ELF-1 (cell line): ENCODE data around the gene NDUFS5.
"Not testable (repeated sequence)": the region's sequence is repeated elsewhere in the genome, so short reads cannot be mapped to it uniquely, and the experiment has no call there.

Source experiments
- DNase-seq: peaks from one replicate; pipeline ENCODE4 v3.0.0-alpha.2; 2016; ENCODE audit warnings: low read depth, low spot score

The NDUFS5 gene

DNA sequence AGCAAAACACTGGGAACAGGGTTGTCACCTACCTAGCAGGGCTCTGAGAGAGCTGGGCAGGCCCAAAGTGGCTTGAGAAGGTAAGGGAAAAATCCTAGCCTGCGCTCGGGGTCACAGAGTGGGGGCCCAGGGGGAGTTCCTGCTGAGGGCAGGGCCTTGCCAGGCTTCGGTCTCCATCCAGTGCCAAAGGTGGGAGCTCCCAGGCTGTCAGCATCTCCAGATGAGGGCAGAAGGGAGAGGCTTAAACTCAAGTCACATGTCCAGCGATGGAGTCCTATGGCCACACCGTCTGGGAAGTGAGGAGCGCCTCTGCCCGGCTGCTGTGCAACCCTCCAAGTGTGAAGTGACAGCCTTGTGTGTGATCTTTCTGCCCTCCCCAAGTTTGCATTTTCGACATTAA, 11.2 kb upstream of the NDUFS5 start:
- not testable (repeated sequence) for DNase-seq

DNA sequence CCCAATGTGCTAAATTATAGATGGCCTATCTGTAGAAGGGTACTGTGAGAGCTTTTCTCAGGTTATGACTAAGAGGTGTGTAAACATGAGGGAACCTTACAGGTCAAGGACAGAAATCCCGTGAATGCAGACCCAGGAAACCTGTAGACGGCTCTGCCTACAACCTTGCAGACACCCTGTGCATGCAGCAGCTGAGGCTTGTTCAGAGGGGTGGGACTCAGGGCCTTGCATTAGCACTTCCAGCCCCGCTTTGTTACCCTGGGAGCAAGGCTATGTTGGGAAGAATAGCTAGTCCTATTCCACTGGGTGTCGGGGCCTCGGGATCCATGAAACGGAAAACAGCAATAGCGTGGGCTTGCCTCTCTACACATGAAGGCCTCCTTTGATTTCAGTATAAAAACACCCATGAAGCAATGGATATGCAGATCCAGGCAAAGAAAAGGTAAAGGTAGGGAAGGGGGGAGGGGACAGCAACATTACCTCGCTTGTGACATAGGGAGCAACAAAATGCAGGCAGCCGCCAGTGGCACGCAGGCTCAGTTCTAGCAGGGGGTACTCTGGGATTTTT, 9.5 kb upstream of the NDUFS5 start:
- peak; percentile 49 for DNase-seq

DNA sequence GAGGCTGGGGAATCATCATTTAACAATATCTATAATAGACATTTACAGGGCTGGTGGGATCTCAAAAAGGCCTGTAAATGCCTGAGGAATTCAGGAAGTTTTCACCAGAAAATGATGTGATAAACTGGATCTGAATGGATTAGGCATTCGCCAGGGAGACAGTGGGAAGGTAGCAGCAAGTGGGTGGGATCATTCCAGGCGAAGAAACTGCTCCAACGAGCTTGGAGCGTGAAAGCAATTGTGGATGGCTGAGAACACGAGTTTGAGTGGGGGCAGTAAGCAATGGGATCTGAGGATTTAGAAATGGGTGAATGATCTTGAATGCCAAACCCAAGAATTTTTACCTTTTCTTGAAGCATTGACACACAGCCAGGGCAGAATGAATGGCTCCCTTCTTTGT, 8.9 kb upstream of the NDUFS5 start:
- no peak for DNase-seq

DNA sequence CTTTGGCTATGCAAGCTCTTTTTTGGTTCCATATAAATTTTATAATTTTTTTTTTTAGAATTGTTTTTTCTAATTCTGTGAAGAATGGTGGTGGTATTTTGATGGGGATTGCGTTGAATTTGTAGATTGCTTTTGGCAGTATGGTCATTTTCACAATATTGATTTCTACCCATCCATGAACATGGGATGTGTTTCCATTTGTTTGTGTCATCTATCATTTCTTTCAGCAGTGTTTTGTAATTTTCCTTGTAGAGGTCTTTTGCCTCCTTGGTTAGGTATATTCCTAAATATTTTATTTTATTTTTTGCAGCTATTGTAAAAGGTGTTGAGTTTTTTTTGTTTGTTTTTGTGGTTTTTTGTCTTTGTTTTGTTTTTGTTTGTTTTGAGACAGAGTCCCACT, 5.7 kb upstream of the NDUFS5 start:
- DNase-seq: not testable (repeated sequence)

DNA sequence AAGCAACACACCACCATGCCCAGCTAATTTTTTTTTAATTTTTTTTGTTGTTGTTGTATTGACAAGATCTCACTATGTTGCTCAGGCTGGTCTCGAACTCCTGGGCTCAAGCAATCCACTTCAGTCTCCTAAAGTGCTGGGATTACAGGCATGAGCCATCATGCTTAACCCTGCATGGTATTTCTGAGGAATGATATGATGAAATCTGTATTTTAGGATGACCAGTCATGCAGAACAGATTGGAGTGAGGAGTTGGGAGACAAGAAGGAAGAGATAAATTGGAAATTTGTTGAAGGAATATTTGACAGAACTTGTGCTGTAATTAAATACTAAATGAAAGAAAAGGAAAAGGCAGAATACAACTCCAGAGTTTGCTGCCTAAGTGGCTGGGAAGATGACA, 4.7 kb upstream of the NDUFS5 start:
- DNase-seq: no peak

DNA sequence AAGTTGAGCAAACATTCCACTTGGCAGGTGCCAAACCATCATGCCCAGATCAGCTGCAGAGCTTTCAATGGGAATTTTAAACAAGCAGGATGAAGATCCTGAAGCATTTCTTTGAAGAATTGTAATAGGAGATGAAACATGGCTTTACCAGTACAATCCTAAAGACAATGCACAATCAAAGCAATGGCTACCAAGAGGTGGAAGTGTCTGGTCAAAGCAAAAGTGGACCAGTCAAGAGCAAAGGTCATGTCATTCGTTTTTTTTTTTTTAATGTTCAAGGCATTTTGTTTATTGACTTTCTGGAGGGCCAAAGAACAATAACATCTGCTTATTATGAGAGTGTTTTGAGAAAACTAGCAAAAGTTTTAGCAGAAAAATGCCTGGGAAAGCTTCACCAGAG, 3.0 kb upstream of the NDUFS5 start:
- DNase-seq: no peak

DNA sequence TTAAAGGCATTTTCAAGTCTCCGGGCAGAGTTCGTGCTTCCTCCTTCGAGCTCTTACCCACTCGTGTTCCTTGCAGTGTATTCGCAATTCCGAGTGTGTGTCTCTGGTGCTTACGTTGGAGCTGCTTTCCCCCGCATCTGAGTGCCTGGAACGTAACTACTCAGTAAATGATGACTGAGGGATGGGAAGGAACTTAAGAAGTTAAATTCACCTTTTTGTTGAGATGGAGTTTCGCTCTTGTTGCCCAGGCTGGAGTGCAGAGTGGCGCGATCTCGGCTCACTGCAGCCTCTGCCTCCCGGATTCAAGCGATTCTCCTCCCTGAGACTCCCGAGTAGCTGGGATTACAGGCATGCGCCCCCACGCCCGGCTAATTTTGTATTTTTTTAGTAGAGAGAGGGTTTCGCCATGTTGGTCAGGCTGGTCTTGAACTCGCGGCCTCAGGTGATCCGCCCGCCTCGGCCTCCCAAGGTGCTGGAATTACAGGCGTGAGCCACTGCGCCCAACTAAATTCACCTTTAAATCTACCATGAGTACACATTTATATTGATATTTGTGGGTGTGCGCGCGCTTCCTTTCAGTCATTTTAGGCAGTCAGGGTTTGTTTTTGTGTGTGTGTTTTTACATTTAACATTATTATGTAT, 837 bp downstream of the NDUFS5 start:
- no peak for DNase-seq

DNA sequence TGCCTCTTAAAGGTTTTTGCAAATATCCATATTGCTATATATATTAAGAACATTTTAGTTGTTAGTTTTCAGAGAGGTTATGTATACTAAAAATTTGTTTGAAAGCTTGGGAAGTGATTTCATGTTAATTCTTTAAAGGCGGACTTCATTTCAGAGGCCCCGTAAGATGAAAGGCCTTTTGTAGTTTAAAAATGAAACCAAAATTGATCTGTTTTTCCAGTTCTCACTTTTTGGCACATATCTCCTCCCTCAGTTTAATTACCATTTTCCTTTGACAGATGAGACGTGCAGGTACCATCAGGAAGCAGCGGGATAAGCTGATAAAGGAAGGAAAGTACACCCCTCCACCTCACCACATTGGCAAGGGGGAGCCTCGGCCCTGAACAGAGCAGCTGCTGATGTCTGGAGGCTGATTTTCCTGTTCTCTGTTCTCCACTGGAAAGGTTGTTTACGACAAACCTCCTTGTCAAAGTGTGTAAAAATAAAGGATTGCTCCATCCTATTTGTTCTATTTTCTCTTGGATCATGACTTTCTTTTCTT, 8.0 kb downstream of the NDUFS5 start:
- DNase-seq: no peak

DNA sequence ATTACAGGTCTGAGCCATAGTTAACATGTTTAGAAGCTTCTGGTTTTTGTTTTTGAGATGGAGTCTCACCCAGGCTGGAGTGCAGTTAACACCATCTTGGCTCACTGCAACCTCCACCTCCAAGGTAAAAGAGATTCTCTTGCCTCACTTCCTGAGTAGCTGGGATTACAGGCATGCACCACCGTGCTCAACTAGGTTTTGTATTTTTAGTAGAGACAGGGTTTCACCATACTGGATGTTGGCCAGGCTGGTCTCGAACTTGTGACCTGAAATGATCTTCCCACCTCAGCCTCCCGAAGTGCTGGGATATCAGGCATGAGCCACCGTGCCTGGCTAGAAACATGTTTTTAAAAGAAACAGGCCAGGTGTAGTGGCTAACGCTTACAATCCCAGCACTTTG, 10.5 kb downstream of the NDUFS5 start:
- DNase-seq: no peak

DNA sequence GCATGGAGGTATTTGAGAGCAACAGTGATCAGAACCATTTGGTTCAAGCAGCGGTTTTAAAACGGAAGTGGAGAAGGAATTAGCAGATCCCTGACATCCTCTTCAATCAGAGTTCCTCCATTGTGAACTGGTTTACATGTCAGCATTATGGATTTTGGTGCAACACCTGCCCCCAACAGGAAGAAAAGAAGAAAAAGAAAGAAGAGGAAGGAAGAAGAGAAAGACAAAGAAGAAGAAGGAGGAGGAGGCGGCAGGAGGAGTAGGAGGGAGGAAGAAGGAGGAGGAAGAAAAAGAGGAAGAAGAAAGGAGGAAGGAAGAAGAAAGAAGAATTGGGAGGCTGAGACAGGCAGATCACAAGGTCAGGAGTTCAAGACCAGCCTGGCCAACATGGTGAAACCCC, 17.4 kb downstream of the NDUFS5 start:
- DNase-seq: no peak

DNA sequence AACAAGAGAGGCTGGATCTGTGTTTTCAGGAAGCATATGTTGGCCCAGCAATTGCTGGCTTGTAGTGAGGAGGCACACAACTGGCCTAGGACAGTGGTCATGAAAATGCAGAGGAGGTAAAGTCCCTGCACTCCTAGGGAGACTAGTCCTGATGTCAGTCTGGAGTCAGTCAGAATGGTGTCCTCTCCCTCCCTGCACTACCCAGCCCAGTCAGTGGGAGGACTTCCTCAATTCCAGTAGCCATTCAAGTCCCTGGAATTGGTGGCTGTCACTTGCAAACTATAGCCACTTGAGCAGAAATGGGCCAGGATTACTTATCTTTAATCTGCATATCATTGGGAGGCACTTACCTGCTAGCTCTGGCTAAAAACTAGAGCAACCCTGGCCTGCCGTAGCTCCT, 18.6 kb downstream of the NDUFS5 start:
- DNase-seq: no peak

DNA sequence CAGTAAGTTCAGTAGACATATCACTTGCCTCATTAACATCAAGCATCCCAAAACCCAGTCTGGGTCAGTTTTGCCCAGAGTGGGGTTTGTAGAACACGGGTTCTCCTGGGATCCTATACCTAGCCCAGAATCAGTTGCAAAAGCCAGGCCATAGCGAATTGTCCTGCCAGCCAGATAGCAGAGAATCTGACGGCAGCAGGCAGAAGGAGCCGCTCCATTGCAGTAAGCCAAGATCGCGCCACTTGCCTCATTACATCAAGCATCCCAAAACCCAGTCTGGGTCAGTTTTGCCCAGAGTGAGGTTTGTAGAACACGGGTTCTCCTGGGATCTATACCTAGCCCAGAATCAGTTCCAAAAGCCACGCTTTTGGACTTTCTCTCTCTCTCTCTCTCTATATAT, 19.1 kb downstream of the NDUFS5 start:
- DNase-seq: no peak

DNA sequence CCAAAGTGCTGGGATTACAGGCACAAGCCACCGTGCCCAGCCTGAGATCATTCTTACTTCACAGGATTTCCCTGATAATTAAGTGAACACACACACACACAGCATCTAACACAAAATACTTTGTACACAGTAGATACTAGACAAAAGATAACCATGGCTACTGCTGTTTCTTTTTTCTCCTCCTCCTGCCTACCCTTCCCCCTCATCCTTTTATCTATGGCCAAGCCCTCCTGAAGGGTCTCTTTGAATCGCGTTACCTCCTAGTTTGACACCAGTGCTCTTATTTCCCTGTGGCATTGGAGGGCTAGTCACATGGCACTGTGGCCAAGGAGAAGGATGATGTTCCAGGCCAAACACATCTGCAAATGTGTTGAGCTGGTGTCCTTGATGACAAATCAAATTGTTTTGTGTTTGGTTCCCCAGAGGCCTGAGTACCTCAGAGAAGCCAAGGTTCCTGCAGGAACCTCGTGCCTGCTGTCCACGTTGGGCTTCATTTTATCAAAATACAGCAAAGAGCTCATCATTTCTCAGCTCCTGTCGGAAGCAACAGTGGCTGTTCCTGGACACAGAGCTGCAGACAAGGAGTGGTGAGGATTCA, 20.6 kb downstream of the NDUFS5 start:
- DNase-seq: no peak

DNA sequence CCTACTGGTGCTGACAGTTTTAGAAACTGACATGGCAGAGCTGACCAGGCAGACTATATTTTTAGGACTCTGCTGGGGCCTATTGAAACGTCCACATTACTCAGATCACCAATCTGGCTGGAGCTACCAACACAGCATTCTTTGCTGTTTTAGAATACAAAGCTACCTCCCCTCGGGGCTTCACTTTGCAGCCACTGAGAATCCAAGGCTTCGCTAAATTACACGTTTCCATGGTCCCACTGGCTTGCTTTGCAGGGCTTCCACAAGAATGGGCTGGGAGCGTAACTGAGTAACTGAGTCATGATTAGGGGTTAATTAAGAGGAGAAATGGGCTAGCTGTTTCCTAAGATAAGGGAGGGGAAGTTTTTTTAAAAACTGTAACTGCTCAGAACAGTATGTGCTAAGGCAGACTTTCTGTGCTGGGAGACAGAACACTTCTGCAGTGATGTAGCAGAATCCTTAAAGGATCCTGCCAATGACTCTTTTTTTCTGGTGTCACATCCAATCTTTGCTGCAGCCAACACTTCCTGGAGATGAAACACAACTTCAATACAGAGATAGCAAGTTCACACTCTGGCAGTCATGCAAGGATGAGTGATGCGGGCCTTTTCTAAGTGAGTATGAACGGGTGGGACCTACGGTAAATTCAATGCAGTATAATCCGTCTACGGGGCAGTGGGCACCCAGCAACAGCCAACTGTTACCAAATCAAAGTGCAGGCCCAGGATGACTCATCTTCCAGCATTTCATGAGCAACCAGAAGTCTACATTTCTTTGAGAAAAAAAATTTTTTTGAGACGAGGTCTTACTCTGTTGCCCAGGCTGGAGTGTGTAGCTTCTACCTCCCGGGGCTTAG, 21.5 kb downstream of the NDUFS5 start:
- peak; percentile 83 for DNase-seq

DNA sequence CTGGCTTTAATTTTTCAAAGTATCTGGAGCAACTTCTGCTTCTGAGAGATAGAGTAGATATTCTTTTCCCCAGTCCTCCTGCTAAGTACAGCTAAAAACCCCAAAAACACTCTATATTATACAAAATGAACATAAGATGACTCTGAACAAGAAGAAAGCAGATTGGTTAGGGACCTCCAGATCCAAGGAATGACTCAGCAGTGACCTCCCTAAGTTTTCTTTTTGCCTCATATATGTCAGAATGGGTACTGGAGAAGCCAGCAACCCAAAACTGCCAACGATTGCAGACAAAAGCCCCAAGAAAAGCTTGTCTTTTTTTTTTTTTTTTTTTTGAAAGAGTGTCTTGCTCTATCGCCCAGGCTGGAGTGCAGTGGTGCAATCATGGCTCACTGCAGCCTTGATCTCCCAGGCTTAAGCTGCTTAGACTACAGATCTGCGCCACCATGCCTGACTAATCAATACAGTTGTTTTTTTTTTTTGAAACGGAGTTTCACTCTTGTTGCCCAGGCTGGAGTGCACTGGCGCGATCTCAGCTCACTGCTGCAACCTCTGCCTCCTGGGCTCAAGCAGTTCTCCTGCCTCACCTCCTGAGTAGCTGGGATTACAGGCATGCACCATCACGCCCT, 22.7 kb downstream of the NDUFS5 start:
- no peak for DNase-seq

DNA sequence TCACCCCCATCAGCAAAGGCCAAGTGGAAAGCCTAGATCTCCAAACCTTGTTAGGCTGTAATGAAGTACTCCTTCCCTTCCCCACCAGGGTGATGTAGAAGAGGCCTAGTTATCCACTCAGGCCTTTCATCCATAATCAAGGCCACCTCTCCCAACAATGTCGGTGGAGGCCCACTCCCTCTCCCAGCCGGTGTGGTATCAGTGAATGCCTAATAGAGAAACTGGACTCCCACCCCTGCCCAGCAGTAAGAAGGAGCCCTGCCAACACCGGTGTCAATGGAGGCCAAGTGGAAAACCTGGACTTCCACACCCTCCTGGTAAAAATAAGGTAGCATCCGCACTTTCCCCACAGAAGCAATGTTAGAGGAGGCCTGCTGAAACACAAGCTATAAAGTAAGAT, 23.9 kb downstream of the NDUFS5 start:
- no peak for DNase-seq

DNA sequence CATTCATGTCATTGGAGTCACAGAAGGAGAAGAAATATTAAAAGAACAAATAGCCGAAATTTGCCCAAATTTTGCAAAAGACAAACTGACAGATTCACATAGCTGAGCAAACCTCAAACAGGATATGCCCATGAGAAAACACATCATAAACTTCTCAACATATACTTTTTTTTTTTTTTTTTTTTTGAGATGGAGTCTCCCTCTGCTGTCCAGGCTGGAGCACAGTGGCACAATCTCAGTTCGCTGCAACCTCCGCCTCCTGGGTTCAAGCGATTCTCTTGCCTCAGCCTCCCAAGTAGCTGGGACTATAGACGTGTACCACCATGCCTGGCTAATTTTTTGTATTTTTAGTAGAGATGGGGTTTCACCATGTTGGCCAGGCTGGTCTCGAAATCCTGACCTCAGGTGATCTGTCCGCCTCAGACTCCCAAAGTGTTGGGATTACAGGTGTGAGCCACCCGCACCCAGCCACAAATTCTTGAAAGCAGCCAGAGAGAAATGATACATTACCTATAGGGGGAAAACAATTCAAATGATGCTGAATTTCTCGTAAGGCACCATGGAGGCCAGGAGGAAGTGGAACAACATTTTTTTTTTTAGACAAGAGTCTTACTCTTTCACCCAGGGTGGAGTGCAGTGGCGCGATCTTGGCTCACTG, 25.2 kb downstream of the NDUFS5 start:
- DNase-seq: not testable (repeated sequence)

DNA sequence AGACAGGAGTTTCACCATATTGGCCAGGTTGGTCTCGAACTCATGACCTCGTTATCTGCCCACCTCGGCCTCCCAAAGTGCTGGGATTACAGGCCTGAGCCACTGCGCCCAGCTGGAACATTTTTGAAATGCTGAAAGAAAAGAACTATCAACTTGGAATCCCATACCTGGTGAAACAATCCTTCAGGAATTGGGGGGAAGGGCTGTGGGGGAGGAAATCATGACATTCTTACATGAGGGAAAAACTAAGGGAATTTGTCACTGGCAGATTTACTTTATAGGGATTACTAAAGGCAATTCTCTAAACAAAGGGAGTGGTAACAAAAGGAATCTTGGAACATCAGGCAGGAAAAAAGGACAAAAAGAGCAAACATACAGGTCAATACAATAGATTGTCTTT, 25.8 kb downstream of the NDUFS5 start:
- no peak for DNase-seq

DNA sequence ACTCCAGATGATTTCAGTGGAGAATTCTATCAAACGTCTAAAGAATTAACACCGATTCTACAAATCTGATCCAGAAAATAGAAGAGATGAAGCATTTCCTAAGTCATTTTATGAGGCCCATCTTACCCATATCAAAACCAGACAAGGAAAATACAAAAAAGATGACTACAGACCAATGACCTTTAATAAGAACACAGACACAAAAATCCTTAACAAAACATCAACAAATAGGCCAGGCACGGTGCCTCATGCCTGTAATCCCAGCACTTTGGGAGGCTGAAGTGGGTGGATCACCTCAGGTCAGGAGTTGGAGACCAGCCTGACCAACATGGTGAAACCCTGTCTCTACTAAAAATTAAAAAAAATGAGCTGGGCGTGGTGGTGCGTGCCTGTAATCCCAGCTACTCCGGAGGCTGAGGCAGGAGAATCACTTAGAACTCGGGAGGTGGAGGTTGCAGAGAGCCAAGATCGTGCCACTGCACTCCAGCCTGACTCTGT, 29.1 kb downstream of the NDUFS5 start:
- DNase-seq: not testable (repeated sequence)

DNA sequence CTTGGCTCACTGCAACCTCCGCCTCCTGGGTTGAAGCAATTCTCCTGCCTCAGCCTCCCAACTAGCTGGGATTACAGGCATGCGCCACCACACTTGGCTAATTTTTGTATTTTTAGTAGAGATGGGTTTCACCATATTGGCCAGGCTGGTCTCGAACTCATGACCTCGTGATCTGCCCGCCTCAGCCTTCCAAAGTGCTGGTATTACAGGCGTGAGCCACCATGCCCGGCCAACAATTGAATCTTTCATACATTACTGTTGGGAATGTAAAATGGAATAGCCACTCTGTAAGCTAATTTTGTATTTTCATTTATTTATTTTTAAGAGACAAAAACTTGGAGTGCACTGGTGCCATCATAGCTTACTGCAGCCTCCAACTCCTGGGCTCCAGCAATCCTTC, 35.4 kb downstream of the NDUFS5 start:
- not testable (repeated sequence) for DNase-seq

DNA sequence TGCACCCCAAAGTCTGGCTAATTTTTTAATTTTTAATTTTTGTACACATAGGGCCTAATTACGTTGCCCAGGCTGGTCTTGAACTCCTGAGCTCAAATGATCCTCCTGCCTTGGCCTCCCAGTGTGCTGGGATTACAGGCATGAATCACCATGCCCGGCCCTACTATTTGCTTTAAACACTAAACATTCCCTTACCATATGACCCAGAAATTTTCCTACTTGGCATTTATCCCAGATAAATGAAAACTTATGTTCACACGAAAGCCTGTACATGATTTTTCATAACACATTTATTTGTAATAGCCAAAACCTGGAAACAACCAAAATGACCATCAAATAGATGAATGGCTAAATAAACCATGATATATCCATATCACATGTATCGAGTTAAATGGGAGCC, 35.8 kb downstream of the NDUFS5 start:
- no peak for DNase-seq
